Omental fat pad (tissue), 4 donors: ENCODE results near the gene ZFP82. TPM values are rescaled to one million over a fixed set of nuclear protein-coding genes. Genes with fewer than 3 reads are reported as not detected.
A peak's percentile ranks its signal among the peaks of the same experiment; 100 is the strongest.

Experiments used
- ATAC-seq: fragments of 150-250 bp; one replicate; pipeline ENCODE4 v1.9.1; 2016; ENCODE audit warnings: mild to moderate bottlenecking, moderate library complexity; ENCODE audit not compliant: low FRiP score
- DNase-seq: peaks from one replicate; pipeline ENCODE4 v3.0.0-alpha.2; 2019; ENCODE audit warnings: low spot score
- CTCF ChIP-seq, 3 donors: fragments of 450-650 bp; IDR thresholded peaks; one replicate each; pipeline ENCODE4 v1.5.1; 2016 to 2017; ENCODE audit warnings: antibody characterized with exemption in 3 of 3, mild to moderate bottlenecking in 3 of 3, moderate library complexity in 2 of 3
- total RNA-seq, 4 donors: library from RNA; depleted of rRNA; stranded (reverse); fragments of >200 nt; gene quantifications; one replicate each; pipeline ENCODE4 v1.1.0, GENCODE V29; 2016

Gene ZFP82
- total RNA-seq, 4 donors from 2014 or later = 2.9 to 5.6 (median 4.0) TPM

GRCh38 chr19:36401475-36401874 lies 17.0 kb downstream of the ZFP82 start:
- no peak for ATAC-seq
- no peak for DNase-seq
- no peak for TF ChIP-seq CTCF (IDR thresholded peaks at IDR 0.05)

GRCh38 chr19:36398571-36398970 lies 19.9 kb downstream of the ZFP82 start:
- no peak for DNase-seq
- no peak for ATAC-seq
- TF ChIP-seq CTCF (IDR thresholded peaks at IDR 0.05) = no peak

- no peak for ATAC-seq
- no peak for DNase-seq
- no peak for TF ChIP-seq CTCF (IDR thresholded peaks at IDR 0.05)
These were observed 25.3 kb downstream of the ZFP82 start for GRCh38 chr19:36392916-36393673.

- DNase-seq = no peak
- no peak for TF ChIP-seq CTCF (IDR thresholded peaks at IDR 0.05)
- ATAC-seq = no peak
These were observed 39.0 kb downstream of the ZFP82 start for GRCh38 chr19:36379510-36379819.

DNA sequence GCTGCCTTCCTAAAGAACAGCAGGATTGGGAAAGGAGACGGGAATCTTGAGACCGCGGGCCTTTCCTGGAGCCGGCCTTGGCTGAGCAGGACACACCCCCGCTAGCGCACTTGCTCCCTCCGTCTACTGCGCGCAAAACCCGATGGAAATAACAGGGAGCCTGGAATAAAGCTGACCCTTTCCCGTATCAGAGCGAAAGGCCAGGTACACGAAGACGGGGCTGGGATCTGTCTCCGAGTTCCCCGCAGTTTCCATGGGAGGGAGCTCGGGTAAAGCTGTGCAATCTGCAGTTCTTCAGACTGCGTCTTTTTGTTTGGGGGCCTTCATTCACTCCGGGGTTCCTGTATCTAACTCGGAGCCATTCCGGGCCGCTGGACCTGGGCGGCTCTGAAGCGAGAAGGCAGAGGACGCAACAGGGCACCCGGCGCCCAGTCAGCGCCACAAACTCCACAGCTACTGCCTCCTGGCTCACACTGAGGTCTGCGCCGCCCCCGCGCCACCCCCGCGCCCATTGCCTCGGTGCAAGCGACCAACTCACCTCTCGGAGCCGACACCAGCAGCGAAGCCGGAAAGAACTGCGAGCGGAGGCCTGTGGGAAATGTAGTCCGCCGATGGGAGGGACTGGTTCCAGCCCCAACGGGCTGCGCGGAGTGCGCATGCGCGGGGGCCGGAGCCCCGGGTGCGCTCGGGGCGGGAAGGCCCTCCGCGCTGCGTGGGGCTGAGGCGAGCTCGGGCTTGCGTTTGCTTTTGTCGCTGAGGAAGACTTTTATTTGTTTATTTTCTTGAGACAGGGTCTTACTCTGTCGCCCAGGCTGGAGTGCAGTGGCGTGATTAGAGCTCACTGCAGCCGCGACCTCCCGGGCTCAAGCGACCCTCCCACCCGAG lies 39.6 kb downstream of the ZFP82 start, which contains the start of gene ZFP14:
ZFP14 (minus strand) TSS at position 577 of the 885 bp plus-strand sequence. CDS start 11,309 bp downstream, outside the sequence.
- ATAC-seq = peak; percentile 100

GRCh38 chr19:36377541-36378178 lies 40.8 kb downstream of the ZFP82 start:
- DNase-seq = no peak
- no peak for TF ChIP-seq CTCF (IDR thresholded peaks at IDR 0.05)
- ATAC-seq = no peak

More for the DNA sequence above, 39.6 kb downstream of the ZFP82 start, which contains the start of gene ZFP14:
- DNase-seq = peak; percentile 83
- TF ChIP-seq CTCF (IDR thresholded peaks at IDR 0.05) = no peak
